Left lung (tissue), 14 donors: ENCODE data around the gene RPS18. TPM values are rescaled to one million over a fixed set of nuclear protein-coding genes. Genes with fewer than 3 reads are reported as not detected.
"Not testable (repeated sequence)": the region's sequence is repeated elsewhere in the genome, so short reads cannot be mapped to it uniquely, and the experiment has no call there.

Source experiments
- ATAC-seq: fragments of 200-7000 bp; cut with Tn5 transposase; one replicate; pipeline ENCODE4 v1.9.1; 2020; ENCODE audit warnings: moderate library complexity
- DNase-seq, 4 donors: peaks; one replicate each; pipeline ENCODE4 v3.0.0-alpha.2; 2013 to 2020
- H3K27ac ChIP-seq, 2 donors: fragments of 200-600 bp; sonication (generic) in 1 of 2; one replicate each; pipeline versions ENCODE4 v1.5.0 to v1.8.0; 2020 to 2021
- H3K27me3 ChIP-seq, 2 donors: fragments of 200-600 bp; sonication (generic) in 1 of 2; one replicate each; pipeline versions ENCODE4 v1.5.0 to v1.8.0; 2020 to 2021
- H3K36me3 ChIP-seq, 2 donors: fragments of 200-600 bp; sonication (generic) in 1 of 2; one replicate each; pipeline versions ENCODE4 v1.5.0 to v1.8.0; 2020 to 2021
- H3K4me1 ChIP-seq, 2 donors: fragments of 200-600 bp; one replicate each; pipeline ENCODE4 v1.8.0; 2021
- H3K4me3 ChIP-seq, 2 donors: fragments of 200-600 bp; sonication (generic) in 1 of 2; one replicate each; pipeline versions ENCODE4 v1.5.0 to v1.8.0; 2020 to 2021; ENCODE audit warnings: mild to moderate bottlenecking in 1 of 2
- H3K9me3 ChIP-seq, 2 donors: fragments of 200-600 bp; sonication (generic) in 1 of 2; one replicate each; pipeline versions ENCODE4 v1.5.0 to v1.8.0; 2020 to 2021
- CTCF ChIP-seq, 2 donors: fragments of 200-600 bp; sonication (generic) in 1 of 2; IDR thresholded peaks; one replicate each; pipeline versions ENCODE4 v1.5.0 to v1.8.0; 2021; ENCODE audit warnings: antibody characterized with exemption in 2 of 2
- intact Hi-C, 2 donors: fragments of 100-400 bp; cut with DNase I; formaldehyde crosslinking; loops; one replicate each; pipeline versions ENCODE4 v1.11.2 to v1.14.2; 2022
- long read RNA-seq, 12 donors: library from polyadenylated mRNA in 2 of 12; unstranded in 2 of 12; transcript quantifications; one replicate each; pipeline ENCODE4 v2.0.0 and lab custom pipeline, GENCODE V29; 2019 to 2026
- polyA plus RNA-seq, 6 donors: library from polyadenylated mRNA; unstranded; fragments of 120-200 nt; gene quantifications; one replicate each; pipeline ENCODE4 v1.2.1, GENCODE V29; 2013; ENCODE audit not compliant: insufficient read length in 6 of 6
- total RNA-seq, 2 donors: library from RNA; stranded (reverse); fragmentation: NEBNext Ultra II Directional; extraction: Animal tissue kit (Norgen Biotek cat#: 25700); gene quantifications; one replicate each; pipeline ENCODE4 v1.2.1, GENCODE V29; 2021
- donor health status: DM: no; HTN: yes; CAD: no.
- donor health status: DM: no; HTN: no; CAD: no.

The RPS18 gene
- total RNA-seq (1,000 to 10,000 TPM; 1,881 to 1,887 TPM), polyA plus RNA-seq (1,000 to 10,000 TPM; 3,694 to 4,273 (median 4,148) TPM)
- long read RNA-seq, donor 1, transcript RPS18-235 (3 exons, 413 nt): minor isoform, 22 of 3,753 reads
- long read RNA-seq, donor 1, transcript RPS18-230 (6 exons, 613 nt): major isoform, 3,134 of 3,753 reads
- long read RNA-seq, donor 1, transcript RPS18-237 (5 exons, 642 nt): minor isoform, 27 of 3,753 reads
- long read RNA-seq, donor 1, transcript RPS18-236 (5 exons, 996 nt): minor isoform, 126 of 3,753 reads
- long read RNA-seq, donor 1, partial matches to known transcripts: 136 of 3,753 reads
- long read RNA-seq, donor 1, other reads (novel, unspliced or antisense): 290 of 3,753 reads
- long read RNA-seq, donor 2, transcript RPS18-237 (5 exons, 642 nt): minor isoform, 41 of 3,159 reads
- long read RNA-seq, donor 2, transcript RPS18-236 (5 exons, 996 nt): minor isoform, 174 of 3,159 reads
- long read RNA-seq, donor 2, transcript RPS18-235 (3 exons, 413 nt): minor isoform, 40 of 3,159 reads
- long read RNA-seq, donor 2, transcript RPS18-230 (6 exons, 613 nt): major isoform, 2,497 of 3,159 reads
- long read RNA-seq, donor 2, partial matches to known transcripts: 253 of 3,159 reads
- long read RNA-seq, donor 2, other reads (novel, unspliced or antisense): 142 of 3,159 reads
- long read RNA-seq, donor 3, transcript RPS18-236 (5 exons, 996 nt): minor isoform, 76 of 3,082 reads
- long read RNA-seq, donor 3, transcript RPS18-230 (6 exons, 613 nt): major isoform, 2,709 of 3,082 reads
- long read RNA-seq, donor 3, transcript RPS18-235 (3 exons, 413 nt): minor isoform, 13 of 3,082 reads
- long read RNA-seq, donor 3, transcript RPS18-237 (5 exons, 642 nt): minor isoform, 24 of 3,082 reads
- long read RNA-seq, donor 3, partial matches to known transcripts: 76 of 3,082 reads
- long read RNA-seq, donor 3, other reads (novel, unspliced or antisense): 181 of 3,082 reads
- long read RNA-seq, donor 4, transcript RPS18-233 (6 exons, 589 nt): minor isoform, 8 of 2,525 reads
- long read RNA-seq, donor 4, transcript RPS18-230 (6 exons, 613 nt): major isoform, 2,406 of 2,525 reads
- long read RNA-seq, donor 4, transcript RPS18-236 (5 exons, 996 nt): minor isoform, 36 of 2,525 reads
- long read RNA-seq, donor 4, partial matches to known transcripts: 20 of 2,525 reads
- long read RNA-seq, donor 4, other reads (novel, unspliced or antisense): 48 of 2,525 reads
- long read RNA-seq, donor 5, transcript RPS18-235 (3 exons, 413 nt): minor isoform, 22 of 2,881 reads
- long read RNA-seq, donor 5, transcript RPS18-230 (6 exons, 613 nt): major isoform, 2,420 of 2,881 reads
- long read RNA-seq, donor 5, transcript RPS18-237 (5 exons, 642 nt): minor isoform, 15 of 2,881 reads
- long read RNA-seq, donor 5, transcript RPS18-236 (5 exons, 996 nt): minor isoform, 113 of 2,881 reads
- long read RNA-seq, donor 5, partial matches to known transcripts: 109 of 2,881 reads
- long read RNA-seq, donor 5, other reads (novel, unspliced or antisense): 196 of 2,881 reads
- long read RNA-seq, donor 6, transcript RPS18-235 (3 exons, 413 nt): minor isoform, 16 of 3,844 reads
- long read RNA-seq, donor 6, transcript RPS18-230 (6 exons, 613 nt): major isoform, 3,238 of 3,844 reads
- long read RNA-seq, donor 6, transcript RPS18-237 (5 exons, 642 nt): minor isoform, 22 of 3,844 reads
- long read RNA-seq, donor 6, transcript RPS18-236 (5 exons, 996 nt): minor isoform, 149 of 3,844 reads
- long read RNA-seq, donor 6, partial matches to known transcripts: 162 of 3,844 reads
- long read RNA-seq, donor 6, other reads (novel, unspliced or antisense): 244 of 3,844 reads
- long read RNA-seq, donor 7, transcript RPS18-236 (5 exons, 996 nt): minor isoform, 167 of 2,730 reads
- long read RNA-seq, donor 7, transcript RPS18-235 (3 exons, 413 nt): minor isoform, 15 of 2,730 reads
- long read RNA-seq, donor 7, transcript RPS18-237 (5 exons, 642 nt): minor isoform, 11 of 2,730 reads
- long read RNA-seq, donor 7, transcript RPS18-230 (6 exons, 613 nt): major isoform, 2,330 of 2,730 reads
- long read RNA-seq, donor 7, partial matches to known transcripts: 52 of 2,730 reads
- long read RNA-seq, donor 7, other reads (novel, unspliced or antisense): 147 of 2,730 reads
- long read RNA-seq, donor 8, transcript RPS18-237 (5 exons, 642 nt): minor isoform, 10 of 1,831 reads
- long read RNA-seq, donor 8, transcript RPS18-230 (6 exons, 613 nt): major isoform, 1,628 of 1,831 reads
- long read RNA-seq, donor 8, transcript RPS18-236 (5 exons, 996 nt): minor isoform, 49 of 1,831 reads
- long read RNA-seq, donor 8, partial matches to known transcripts: 33 of 1,831 reads
- long read RNA-seq, donor 8, other reads (novel, unspliced or antisense): 100 of 1,831 reads
- long read RNA-seq, donor 9, transcript RPS18-230 (6 exons, 613 nt): major isoform, 26 of 27 reads
- long read RNA-seq, donor 9, partial matches to known transcripts: 0 of 27 reads
- long read RNA-seq, donor 9, other reads (novel, unspliced or antisense): 0 of 27 reads
- long read RNA-seq, donor 10, transcript RPS18-233 (6 exons, 589 nt): minor isoform, 8 of 1,535 reads
- long read RNA-seq, donor 10, transcript RPS18-236 (5 exons, 996 nt): minor isoform, 24 of 1,535 reads
- long read RNA-seq, donor 10, transcript RPS18-230 (6 exons, 613 nt): major isoform, 1,468 of 1,535 reads
- long read RNA-seq, donor 10, partial matches to known transcripts: 5 of 1,535 reads
- long read RNA-seq, donor 10, other reads (novel, unspliced or antisense): 29 of 1,535 reads
- long read RNA-seq, donor 11, transcript RPS18-230 (6 exons, 613 nt): major isoform, 1,041 of 1,184 reads
- long read RNA-seq, donor 11, transcript RPS18-236 (5 exons, 996 nt): minor isoform, 39 of 1,184 reads
- long read RNA-seq, donor 11, transcript RPS18-235 (3 exons, 413 nt): minor isoform, 11 of 1,184 reads
- long read RNA-seq, donor 11, transcript RPS18-237 (5 exons, 642 nt): minor isoform, 10 of 1,184 reads
- long read RNA-seq, donor 11, partial matches to known transcripts: 38 of 1,184 reads
- long read RNA-seq, donor 11, other reads (novel, unspliced or antisense): 40 of 1,184 reads
- long read RNA-seq, donor 12, transcript RPS18-236 (5 exons, 996 nt): minor isoform, 61 of 1,843 reads
- long read RNA-seq, donor 12, transcript RPS18-233 (6 exons, 589 nt): minor isoform, 5 of 1,843 reads
- long read RNA-seq, donor 12, transcript RPS18-230 (6 exons, 613 nt): major isoform, 1,637 of 1,843 reads
- long read RNA-seq, donor 12, partial matches to known transcripts: 33 of 1,843 reads
- long read RNA-seq, donor 12, other reads (novel, unspliced or antisense): 98 of 1,843 reads

- peaks cover 0 to 63% of the 10 kb centered on the region in 2 donors for H3K36me3 ChIP-seq
- peak; percentile 92 for ATAC-seq
- intact Hi-C loops: no loop called here
Observed at GRCh38 chr6:33271468-33272274, at the start of gene RPS18, which contains the start of gene VPS52. TSS of gene RPS18 (plus strand) at chr6:33272075. CDS start at chr6:33272120, 45 bp downstream. TSS of gene VPS52 (minus strand) at chr6:33271876. CDS start at chr6:33271675, 201 bp downstream.

GRCh38 chr6:33226503-33227120, 45.3 kb upstream of the RPS18 start:
- DNase-seq, H3K27ac ChIP-seq, H3K9me3 ChIP-seq, H3K4me1 ChIP-seq, intact Hi-C loops, ATAC-seq, H3K36me3 ChIP-seq, H3K4me3 ChIP-seq: not testable (repeated sequence)
- H3K27me3 ChIP-seq: peaks cover 11 to 47% of the 10 kb centered on the region in 2 donors

More at GRCh38 chr6:33271468-33272274, at the start of gene RPS18, which contains the start of gene VPS52:
- DNase-seq: peak; percentile 91 to 98 (median 96)
- peak within 1 kb of the TSS; percentile 69 to 87 for H3K4me3 ChIP-seq
- H3K4me1 ChIP-seq: peaks cover 41 to 57% of the 10 kb centered on the region in 2 donors
- no peaks in the 10 kb centered on the region for H3K27me3 ChIP-seq
- TF ChIP-seq CTCF (IDR thresholded peaks at IDR 0.05): no peak
- peak within 1 kb of the TSS; percentile 94 to 98 for H3K27ac ChIP-seq
- H3K9me3 ChIP-seq: no peaks in the 10 kb centered on the region

GRCh38 chr6:33235221-33235634, 36.6 kb upstream of the RPS18 start:
- no peak for TF ChIP-seq CTCF (IDR thresholded peaks at IDR 0.05)
- no peak for ATAC-seq
- Histone ChIP-seq H3K27me3 (peaks cover 0 to 27% of the 10 kb centered on the region in 2 donors), H3K4me3 (no peak overlapping the region), H3K27ac (no peak overlapping the region), H3K9me3 (no peaks in the 10 kb centered on the region), H3K36me3 (no peaks in the 10 kb centered on the region), H3K4me1 (no peaks in the 10 kb centered on the region)
- intact Hi-C loops: no loop called here
- peak in 1 of 4 donors; percentile 27 for DNase-seq
